Pons (tissue), 1 donor: ENCODE measurements around the gene DCDC2C.

ENCODE experiments used
- DNase-seq: peaks from one replicate; pipeline ENCODE4 v3.0.0-alpha.2; 2016; ENCODE audit warnings: low spot score

Gene DCDC2C

GRCh38 chr2:3838348-3838747, 135.0 kb downstream of the DCDC2C start:
- DNase-seq, result no peak

GRCh38 chr2:3839476-3839875, 136.1 kb downstream of the DCDC2C start:
- no peak for DNase-seq

- no peak for DNase-seq
These were observed 137.3 kb downstream of the DCDC2C start for GRCh38 chr2:3840611-3841155.

DNA sequence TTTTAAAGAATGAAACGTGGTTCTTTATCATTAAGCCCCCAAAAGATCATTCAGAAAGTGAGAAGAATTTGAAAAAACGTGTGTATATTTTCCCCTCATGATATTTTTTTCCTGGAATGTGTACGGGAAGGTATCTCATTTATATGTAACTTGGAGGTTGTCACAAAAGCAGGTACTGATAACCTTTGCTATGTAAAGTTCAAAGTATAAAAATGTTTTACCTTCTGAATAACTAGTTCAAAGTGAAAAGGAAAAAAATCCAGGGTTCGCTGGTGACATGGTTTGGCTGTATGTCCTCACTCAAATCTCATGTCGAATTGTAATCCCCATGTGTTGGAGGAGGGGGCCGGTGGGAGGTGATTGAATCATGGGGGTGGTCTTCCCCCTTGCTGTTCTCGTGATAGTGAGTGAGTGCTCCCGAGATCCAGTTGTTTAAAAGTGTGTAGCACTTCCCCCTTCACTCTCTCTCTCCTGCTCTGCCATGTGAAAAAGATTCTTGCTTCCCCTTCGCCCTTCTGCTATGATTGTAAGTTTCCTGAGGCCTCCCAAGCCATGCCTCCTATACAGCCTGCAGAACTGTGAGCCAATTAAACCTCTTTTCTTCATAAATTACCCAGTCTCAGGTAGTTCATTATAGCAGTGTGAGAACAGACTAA, 144.2 kb downstream of the DCDC2C start:
- DNase-seq, result no peak

GRCh38 chr2:3848776-3849175, 145.4 kb downstream of the DCDC2C start:
- no peak for DNase-seq

DNA sequence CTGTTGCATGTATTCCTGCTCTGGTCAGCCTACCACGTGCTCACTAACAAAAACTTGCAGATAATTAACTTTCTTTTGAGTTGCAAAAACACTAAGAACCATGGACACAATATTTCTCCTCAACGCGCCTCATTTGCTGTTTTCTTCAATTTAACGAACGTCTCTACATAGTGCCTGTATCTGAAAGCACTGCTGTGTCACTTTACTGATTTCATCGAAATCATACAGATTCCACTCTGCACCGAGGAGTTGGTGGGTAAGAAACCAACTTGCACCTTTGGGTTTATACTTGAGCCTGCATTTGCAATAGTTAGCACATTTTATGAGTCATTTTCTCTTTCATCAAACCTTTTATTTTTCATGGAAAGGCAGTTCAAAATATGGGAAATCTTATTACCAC, 145.8 kb downstream of the DCDC2C start:
- no peak for DNase-seq

DNA sequence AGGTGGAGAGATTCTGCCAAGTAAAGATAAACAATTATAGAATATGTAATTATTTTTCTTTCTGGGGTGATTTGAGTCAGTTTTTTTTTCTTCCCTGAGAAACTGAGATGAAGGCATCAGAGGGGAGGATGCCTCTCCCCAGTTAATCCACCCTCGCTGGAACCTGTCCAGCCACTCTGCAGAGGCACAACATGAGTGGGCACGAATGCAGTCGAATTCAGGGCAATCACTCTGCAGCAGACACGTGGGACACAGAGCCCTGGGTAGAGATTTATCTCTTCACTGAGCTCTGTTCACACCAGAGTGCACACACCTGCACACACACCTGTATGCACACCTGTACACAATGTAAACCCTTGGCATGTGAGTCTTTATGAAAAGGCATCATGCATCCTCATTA, 154.2 kb downstream of the DCDC2C start:
- no peak for DNase-seq

DNA sequence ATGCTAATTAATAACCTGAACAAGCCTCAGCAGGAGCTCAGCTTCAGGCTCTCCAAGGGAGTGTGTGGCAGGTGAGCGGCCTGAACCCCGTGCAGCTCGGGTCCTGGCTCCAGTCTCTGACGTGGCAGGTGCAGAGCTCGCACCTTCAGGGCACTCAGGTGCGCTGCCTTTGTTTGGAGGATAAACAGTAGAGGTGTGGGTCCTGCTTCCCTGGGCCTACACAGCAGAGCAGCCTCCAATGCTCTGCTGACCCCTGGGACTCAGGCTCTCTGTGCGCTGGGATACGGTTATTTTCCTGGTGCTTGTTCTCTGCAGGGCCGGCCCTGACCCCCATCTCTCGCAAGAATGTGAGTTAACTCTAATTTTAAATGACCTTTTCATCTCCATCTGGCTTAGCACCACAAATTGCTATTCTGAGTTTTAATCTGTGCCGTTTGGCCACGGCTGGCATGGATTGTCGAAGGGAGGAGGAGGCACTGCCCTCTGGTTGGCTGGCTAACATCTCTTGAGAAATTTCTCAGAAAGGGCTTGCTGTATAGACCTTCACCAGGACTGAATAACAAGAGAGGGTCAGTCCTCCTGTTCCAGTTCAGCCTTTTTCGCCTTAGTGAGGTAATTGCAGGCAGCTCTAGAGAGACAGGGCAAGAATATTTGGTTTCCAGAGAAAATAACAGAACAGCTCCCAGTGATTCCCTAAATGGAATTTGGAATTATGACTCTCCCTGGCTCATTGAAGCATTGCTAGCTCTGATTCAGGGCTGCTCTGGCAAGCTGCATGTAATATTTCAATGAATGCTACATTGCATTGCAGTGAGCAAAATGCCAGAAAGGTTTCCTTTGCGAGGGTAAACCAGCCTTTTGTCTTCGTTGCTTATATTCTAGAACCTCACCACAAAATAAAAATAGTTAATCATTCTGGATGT, 161.8 kb downstream of the DCDC2C start:
- no peak for DNase-seq

GRCh38 chr2:3867469-3867868, 164.1 kb downstream of the DCDC2C start:
- no peak for DNase-seq

GRCh38 chr2:3868012-3868805, 164.8 kb downstream of the DCDC2C start:
- DNase-seq, result no peak

GRCh38 chr2:3870222-3870621, 166.8 kb downstream of the DCDC2C start:
- no peak for DNase-seq

- DNase-seq, result no peak
These were observed 167.6 kb downstream of the DCDC2C start for GRCh38 chr2:3871002-3871401.

- no peak for DNase-seq
These were observed 169.1 kb downstream of the DCDC2C start for GRCh38 chr2:3872451-3872850.

DNA sequence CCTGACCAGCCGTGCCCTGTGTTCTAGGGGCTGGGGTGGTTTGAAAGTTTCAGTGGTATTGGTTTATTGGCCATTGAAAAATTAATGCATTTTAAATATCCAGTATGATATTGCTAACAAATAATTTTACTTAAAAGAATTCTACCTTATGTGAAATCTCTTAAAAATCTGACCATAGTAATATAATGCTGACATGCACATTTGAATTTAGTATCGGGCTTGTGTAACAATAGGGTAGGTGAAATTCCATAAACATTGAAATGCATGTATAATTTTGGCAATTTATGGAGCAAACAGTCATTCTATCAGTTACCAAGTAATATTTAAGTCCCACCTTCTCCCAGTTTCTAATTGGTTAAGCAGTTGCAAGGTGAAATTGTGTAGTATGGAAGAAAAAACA, 170.5 kb downstream of the DCDC2C start:
- no peak for DNase-seq

DNA sequence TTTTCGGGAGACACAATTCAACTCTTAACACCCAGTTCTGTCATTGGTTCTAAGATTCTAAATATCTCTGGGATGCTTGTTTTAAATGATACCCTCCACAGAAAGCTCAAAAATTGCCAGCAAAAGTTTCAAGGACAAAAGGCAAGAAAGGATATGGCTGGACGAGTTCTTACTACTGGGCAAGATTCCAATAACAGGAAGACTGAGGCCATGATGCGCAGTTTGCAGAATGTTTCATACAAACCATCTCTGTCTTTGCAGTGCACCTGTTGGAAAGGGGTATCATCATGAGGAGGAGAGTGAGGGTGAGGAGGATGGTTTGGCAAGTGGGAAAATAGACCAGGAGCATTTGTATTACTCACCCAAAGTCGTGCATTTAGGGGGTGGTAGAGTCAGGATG, 172.8 kb downstream of the DCDC2C start:
- no peak for DNase-seq

DNA sequence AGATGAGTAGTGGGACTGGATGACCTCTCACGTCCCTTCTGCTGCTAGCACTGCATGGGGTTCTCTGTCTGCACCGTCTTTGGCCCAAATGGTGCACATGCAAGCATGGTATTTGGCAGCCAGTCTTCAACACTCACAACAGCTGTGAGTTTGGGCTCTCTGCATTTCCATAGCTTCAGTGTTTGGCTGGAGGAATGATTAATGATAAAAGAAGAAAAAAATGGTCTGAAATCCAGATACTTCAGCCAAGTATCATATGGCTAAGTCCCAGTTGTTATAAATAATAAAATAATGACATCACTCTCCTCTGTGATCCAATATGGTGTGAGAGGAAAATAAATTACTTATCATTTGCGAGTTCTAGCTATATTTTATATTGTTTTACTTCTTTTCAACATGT, 173.3 kb downstream of the DCDC2C start:
- DNase-seq, result no peak

DNA sequence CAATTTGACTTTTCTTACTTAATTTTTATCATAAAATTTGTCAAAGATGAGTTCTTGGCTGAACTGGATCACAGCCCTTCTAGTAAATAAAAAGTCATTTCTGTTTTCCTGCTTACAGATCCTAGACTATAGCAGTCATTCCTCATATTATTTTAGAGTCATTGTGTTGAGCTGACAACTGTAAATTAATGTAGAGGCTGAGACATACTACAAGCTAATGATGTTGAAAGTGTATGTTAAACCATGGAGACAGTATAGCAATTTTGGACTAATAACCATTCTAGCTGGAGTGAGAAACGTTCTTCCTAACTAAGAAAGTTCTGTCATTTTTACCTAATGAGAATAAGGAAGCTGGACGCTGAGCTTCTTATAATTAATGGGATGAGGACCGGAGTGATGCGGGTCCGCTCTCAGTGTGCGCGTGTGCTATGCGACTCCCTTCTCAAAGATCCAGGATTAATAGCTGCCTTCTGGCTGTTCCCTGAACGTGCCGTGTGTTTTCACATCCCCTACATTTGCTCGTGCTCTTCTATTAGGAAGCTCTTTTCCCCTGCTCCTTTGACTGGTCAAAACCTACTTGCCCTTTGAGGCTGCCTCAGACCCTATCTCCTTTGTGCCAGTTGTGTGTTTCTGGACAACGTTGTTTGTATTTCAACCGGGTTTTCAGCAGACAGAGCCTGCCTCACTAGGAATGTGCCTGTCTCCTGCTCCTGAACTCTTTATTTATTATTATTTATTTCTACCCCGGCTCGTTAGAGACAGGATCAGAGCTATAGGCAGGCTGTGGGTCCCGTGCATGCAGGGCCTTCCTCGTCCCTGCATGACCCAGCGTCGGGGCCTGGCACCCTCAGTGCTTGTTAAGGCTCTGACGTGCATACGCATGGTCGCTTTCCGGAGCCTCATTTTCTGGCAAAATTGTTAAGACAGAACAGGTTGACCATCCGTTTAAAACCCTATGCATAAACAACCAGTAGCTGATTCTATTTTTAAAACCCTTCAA, 182.6 kb downstream of the DCDC2C start:
- no peak for DNase-seq

DNA sequence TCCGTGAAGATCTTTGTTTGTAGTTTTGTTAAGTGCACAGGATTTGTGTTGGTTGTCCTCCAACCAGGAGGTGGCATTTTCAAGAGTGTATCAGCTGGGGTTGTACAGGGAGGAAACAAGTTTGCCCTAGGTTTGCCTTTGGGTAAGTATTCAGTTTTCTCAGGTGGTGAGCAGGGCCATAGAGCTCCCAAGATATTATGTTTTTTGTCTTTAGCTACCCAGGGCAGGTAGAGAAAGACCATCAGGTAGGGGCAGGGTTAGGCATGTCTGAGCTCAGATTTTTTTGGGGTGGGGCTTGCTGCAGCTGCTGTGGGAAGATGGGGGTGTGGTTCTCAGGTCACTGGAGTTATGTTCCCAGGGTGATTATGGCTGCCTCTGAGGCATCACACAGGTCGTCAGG, 191.6 kb downstream of the DCDC2C start:
- DNase-seq, result no peak
